Measurements from ENCODE around the gene ARHGAP31.
"Not testable (repeated sequence)": the region's sequence is repeated elsewhere in the genome, so short reads cannot be mapped to it uniquely, and the experiment has no call there.

ARHGAP31 gene

DNA sequence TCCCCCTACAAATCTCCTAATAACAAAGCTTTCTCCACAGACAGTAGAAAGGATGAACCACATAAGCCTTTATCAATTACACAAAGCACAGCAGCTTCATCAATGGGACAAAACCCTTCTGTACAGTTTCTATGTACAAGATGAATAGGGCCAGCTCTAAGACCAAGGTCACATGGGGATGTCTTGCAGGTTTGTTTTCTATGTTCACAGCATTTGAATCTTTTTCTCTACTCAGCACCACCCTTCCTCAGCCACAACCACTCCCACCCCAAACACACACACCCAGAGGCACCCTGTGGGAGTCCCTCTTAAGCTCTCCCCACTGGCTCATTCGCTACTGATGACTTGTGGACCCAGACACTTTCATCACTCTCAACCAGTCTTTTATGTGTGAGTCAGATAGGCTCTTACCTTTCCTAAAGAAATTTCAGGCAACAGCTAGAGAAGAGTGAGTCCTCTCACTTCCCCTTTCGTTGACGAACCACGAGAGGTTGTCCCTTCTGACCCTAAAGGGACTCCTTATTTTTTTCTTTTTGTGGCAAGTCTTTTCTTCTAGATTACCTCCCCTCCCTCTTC is 57.9 kb downstream of the ARHGAP31 start:
- DNase-seq = no peak

DNA sequence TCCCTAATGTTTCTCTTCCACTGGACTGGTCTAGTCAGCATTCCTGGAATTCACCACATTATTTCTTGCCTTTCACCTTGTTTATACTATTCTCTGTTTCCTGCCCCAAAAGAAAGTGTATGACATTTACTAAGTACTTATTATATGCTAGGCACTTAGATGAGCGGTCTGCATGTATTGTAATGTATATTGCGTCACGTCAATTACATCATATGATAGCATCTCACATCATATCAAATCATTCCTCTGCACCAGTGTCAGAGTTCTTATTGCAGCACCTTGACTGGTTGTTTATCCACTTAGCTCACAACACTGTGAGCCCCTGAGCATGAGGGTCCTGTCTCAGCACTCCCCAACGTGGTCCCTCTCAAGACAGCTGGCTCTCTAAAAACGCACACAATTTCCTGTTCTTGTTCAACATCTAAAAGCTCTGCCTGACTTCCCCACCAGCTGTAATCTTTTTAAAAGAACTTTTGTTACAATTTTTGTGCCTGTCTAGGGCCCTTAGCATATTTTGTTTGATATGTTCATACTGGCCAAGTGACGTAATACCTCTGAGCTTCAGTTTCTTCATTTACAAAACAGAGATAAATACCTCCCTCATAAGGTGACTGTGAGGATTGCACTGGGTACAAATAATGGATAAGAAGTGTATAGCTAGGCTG is 58.8 kb downstream of the ARHGAP31 start:
- no peak for DNase-seq

DNA sequence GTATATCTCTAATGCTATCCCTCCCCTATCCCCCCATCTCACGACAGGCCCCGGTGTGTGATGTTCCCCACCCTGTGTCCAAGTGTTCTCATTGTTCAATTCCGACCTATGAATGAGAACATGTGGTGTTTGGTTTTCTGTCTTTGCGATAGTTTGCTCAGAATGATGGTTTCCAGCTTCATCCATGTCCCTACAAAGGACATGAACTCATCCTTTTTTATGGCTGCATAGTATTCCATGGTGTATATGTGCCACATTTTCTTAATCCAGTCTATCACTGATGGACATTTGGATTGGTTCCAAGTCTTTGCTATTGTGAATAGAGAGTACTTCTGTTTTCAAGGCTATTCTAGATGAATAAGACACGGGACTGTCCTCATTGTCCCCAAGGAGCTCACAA is 61.4 kb downstream of the ARHGAP31 start:
- DNase-seq = not testable (repeated sequence)

DNA sequence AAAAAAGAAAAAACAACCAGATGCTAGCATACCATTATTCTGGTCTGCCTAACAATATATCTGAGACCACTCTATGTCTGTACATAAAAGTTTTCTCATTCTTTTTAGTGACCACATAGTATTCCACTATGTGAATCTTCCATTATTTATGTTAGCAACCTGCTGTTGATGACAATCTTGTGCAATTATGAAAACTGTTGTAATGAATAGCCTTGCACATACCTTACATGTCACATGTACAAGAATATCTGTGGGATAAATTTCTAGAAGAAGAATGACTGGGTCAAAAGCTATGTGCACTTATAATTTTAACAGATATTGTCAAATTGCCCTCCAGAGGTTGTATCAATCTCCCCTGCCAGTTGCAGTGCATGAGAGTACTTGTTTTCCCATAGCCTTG is 62.5 kb downstream of the ARHGAP31 start:
- no peak for DNase-seq

DNA sequence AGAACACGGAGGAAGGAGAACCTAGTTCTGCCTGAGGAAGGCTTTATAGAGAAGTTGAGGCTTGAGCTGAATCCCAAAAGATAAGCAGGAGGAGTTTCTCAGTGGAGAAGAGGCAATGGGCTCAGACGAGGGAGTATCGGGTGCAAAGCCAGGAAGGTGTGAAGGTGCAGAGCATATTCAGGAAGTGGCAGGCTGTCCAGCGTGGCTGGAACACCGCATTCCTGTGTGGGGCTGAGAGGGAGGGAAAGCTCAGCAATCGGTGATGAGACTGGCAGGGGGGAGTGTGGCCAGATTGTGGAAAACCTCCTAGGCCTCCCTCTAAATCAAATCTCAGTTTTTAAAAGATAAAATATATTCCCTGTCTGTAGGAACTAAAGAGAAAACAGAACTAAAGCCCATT is 63.0 kb downstream of the ARHGAP31 start:
- DNase-seq = no peak

DNA sequence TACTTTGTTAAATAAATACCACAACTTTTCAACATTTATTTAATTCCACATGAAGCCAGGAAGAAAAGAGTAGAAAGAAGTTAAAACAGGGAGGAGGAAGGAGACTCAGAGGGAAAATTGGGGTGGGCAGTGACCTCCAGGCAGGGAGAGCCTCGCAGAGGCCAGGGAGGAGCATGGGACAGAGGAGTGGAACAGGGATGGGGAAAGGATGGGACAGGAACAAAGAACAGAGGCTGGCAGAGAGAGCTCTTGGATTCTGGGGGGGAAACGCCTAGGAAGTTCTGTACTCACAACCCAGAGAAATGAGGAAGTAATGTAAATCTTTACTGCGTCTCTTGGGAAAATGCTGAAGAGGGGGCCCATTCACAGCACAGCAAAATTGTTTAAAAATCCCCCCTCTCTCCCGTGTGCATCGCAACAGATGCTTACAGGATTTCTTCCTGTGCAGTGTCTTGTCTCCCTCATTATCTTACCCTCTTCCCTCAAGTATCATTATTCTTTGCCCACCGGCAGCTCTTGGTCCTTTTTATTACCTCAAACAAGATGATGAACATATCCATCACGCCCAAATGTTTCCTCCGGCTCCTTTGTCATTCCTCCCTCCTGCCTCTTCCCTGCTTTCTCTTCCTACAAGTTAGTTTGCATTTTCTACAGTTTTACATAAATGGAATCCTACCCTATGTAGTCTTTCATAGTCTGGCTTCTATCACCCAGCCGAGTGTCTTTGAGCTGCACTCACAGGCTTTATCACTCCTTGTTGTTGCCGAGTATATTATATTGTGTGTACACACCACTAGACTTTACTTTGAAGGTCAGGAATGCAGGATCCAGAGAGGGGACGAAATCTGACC is 65.5 kb downstream of the ARHGAP31 start:
- no peak for DNase-seq

DNA sequence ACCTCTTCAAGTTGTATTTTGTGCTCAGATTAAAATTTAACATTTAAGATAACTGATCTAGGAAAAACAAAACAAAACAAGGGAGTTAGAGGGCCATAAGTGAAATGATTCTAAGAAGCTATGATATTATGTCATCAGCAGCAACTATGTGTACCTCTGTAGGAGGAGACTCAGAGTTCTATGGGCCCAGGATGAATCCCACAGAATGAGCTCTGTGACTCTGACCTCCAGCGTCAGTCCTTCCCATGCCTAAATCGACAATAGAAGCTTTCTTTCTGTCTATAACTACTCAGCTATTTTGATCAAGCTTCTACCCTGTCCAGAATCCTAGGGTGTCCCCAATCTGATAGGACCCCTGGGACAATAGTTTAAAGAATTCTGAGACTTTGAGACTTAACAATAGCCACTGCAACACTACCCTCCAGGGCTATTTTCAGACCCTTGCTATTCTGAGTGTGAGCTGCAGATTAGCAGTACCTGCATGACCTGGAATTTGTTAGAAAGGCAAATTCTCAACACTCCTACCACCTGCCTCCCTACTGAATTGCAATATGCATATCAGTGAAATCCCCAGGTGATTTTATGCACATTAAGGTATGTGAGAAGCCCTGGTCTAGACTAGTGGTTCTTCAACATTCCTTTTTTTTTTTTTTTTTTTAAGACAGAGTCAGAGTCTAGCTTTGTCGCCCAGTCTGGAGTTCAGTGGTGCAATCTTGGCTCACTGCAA is 66.7 kb downstream of the ARHGAP31 start:
- DNase-seq = no peak

DNA sequence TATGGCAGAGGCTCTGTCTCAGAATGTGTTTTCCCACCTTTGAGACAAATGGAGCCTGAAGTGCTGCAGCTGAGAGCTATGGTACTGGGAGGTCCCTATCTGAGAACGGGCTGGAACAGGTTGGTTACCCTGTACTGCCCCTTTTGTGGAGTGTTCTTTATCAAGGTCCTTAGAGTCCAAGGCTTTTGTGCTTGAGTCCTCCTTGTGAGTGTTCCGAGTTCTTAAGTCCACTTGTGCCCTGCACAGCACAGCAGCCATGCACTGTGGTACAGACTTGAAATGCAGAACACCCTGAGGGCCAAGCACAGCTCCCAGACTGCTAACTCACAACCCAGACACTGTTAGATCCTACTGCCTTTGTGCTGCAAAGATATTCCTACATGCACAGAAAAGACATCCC is 67.8 kb downstream of the ARHGAP31 start:
- no peak for DNase-seq

DNA sequence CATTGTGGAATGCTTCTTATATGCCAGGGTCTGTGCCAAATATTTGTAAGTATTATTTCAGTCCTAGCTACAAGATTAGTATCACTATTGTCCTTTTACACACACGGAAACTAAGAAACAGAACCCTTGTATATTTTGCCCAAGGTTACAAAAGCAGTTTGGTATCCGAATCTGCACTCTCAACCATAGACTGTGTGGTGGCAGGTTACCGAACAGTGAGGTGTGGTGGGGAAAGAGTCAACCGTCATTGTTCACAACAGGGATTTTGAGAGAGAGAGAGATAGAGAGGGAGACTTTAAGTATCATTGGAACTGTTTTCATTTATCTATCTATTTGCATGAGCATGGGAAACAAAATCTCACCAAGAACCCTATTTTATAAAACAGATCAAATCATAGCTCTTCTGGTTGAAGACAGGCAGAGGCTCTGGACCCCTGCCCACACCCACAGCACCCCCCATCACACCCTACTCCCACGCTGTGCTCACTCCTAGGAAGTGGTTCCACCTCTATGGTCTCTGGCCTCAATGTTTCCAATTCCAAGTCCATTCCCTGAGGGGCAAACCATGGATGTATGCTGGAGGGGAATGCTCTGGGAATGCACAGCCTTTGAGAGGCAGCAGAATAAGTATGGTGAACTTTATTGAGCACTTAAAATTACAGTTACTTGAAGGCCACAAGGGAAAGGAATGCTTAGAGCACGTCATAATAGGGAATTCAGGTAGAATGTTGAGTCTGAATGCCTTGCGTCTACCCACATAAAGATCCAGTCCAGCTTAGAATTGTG is 69.0 kb downstream of the ARHGAP31 start:
- DNase-seq = no peak

DNA sequence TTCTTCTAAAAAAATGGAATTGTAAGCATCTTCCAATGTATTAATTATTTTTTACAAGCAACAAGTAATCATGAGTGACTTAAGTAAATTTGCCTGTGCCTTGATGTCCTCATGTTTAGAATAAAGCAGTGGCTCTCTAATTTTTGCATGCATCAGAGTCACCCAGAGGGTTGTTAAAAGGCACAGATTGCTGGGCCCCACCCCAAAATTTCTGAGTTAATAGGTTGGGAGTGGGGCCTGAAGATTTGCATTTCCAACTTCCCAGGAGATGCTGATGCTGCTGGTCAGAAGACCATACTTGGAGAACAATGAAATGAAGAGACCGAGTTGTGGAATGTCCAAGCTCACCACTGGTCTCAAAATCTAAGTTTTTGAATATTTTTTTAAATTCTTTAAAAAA is 70.2 kb downstream of the ARHGAP31 start:
- no peak for DNase-seq

DNA sequence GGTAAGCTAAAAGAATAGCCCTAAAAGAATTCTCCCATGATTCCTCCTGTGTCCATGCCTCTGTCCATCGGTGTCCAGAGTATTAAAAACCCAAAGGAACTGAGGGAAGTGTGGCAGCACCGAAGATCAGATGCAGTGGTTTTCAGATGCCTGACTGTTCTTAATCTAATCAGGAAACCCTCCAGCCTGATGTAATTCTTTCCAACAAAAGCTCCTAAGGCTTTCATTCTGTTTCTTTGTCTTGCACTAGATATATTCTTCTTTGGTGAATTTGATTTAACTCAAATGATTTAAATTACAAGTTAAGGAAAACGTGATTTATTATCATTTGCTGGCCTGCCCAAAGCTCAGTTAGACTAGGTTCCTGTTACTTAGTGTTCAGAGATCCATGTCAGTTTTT is 71.2 kb downstream of the ARHGAP31 start:
- DNase-seq = no peak

DNA sequence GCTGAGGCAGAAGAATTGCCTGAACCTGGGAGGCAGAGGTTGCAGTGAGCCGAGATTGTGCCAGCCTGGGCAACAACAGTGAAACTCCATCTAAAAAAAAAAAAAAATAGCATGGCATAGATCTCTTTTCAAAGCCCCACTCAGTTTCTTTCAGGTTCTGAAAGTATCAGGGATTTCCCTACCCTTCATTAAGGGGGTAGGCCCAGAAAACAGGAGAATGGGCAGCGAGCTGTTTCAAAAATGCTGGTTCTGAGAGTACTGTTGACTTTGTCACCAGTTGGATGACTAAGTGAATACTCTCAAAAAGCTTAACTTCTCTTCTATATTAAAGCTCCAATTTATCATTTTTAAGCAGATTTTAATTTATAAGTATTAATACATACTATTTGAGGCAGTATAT is 72.8 kb downstream of the ARHGAP31 start:
- no peak for DNase-seq

DNA sequence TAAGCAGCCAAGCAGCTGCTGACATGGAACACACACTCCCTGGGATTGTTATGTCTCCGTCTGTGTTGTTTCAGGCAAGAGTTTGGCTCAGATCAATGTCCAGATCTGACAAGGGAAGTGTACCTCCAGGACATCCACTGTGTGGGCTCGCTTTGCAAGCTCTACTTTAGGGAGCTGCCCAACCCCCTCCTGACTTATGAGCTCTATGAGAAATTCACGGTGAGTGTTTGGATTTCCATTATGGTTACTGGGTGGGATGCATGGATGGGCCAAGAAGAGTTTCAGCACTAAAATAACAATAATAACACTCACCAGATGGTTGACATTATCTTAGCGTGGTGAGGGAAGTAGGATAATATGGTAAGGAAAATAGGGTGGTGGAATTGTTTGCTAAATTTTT is 74.1 kb downstream of the ARHGAP31 start:
- DNase-seq = no peak

DNA sequence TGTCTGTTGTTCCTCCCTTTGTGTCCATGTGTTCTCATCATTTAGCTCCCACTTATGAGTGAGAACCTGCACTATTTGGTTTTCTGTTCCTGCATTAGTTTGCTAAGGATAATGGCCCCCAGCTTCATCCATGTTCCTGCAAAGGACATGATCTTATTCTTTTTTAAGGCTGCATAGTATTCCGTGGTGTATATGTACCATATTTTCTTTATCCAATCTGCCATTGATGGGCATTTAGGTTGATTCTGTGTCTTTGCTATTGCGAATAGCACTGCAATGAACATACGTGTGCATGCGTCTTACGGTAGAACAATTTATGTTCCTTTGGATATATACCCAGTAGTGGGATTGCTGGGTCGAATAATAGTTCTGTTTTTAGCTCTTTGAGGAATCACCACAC is 77.6 kb downstream of the ARHGAP31 start:
- DNase-seq = not testable (repeated sequence)

DNA sequence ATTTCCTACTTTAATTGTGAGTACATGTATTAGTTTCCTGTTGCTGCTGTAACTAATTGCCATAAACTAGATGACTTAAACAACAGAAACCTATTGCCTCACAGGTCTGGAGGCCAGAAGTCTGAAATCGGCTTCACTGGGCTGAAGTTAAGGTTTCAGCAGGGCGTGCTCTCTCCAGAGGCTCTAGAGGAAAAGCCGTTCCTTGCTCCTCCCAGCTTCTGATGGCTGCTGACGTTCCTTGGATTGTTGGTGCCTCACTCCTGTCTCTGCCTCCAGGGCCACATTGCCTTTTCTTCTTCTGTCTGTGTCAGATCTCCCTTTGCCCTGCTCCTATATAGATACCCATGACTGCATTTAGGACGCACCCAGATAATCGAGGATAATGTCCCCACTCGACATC is 80.9 kb downstream of the ARHGAP31 start:
- no peak for DNase-seq

DNA sequence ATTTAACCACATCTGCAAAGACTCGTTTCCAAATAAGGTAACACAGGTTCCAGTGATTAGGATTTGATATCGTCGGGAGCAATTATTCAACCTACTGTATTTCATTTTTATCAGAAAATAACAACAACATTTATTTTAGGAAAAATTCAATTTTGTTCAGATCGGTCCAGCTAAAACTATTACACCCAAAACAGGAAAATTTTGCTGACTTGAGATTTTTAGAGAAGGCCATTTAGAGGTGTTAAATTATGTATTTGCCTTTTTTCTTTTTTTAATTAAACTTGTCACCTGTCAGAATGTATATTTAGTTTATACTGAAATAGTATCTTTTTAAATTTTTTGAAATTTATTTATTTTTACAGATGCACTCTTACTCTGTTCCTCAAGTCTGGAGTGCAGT is 81.3 kb downstream of the ARHGAP31 start:
- no peak for DNase-seq

DNA sequence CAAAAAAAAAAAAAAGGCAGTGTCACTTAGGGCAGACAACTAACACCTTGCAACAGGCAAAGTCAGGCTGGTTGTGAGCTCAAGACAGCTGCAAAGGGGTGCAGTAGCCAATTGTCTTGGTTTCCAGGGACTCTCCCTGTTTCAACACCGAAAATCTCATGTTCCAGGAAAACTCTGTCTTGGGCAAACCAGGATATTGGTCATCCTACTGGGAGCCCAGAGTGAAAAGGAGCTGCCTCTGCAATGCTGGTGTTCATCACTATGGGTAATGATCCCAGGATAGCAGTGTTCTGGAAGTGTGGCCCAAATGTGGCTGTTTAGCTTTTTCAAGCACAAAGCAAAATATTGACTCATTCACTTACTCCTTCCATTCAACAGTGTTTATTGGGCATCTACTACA is 82.6 kb downstream of the ARHGAP31 start:
- no peak for DNase-seq

DNA sequence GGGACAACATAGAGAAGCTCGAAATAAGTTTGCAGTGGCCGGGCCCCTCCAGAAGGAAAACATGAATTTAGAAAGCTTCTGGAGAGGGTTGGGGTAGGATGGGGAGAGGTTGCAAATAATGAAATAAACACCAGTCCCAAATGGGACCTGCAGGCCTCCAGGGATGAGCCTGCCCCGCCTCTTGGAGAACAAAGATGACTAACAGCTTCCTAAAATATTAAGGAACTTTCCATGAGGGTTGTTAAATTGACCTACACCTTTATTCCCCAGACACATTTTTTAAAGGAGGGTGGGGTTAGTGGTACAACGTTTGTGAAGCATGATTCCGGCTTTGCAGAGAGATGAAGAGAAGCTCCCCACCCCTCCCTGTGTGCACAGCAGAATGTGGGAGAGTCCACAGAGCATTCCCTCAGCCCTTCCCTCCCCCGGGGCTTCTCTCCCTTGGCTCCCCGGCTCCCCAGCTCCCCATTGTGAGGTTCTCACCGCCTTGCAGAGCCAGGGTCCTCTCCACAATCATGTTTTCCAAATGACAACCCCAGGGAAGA is 84.1 kb downstream of the ARHGAP31 start:
- no peak for DNase-seq

DNA sequence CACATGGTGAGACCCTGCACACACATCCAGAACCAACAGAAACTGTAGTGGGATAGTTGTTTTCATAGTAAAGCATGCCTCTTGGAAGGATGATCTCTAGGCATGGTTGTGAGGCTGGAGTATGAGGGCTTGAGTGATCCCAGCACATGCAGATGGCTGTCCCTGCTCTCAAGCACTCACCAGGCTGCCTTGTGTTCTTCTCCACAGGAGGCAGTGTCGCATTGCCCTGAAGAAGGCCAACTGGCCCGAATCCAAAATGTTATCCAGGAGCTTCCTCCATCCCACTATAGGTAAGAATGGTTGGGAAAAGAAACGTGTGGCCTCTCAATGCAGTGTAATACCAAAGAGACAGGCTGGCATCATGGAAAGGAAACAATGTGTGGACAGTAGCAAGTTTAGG is 86.5 kb downstream of the ARHGAP31 start:
- DNase-seq = peak; percentile 23

DNA sequence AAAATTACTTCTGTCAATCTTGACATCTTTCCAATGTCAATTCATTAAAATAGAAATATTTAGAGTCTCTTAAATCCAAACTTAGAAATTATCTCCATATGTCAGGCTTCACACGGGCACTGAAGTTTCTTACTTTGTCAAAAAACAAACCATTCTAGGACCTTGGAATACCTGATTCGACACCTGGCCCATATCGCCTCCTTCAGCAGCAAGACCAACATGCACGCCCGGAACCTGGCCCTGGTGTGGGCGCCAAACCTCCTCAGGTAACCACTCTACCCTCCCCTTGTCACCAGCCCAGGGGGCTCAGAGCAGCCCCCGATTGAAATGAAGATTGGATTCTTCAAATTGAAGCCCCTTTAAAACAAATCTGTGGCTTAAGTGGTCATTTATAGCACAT is 88.0 kb downstream of the ARHGAP31 start:
- no peak for DNase-seq

DNA sequence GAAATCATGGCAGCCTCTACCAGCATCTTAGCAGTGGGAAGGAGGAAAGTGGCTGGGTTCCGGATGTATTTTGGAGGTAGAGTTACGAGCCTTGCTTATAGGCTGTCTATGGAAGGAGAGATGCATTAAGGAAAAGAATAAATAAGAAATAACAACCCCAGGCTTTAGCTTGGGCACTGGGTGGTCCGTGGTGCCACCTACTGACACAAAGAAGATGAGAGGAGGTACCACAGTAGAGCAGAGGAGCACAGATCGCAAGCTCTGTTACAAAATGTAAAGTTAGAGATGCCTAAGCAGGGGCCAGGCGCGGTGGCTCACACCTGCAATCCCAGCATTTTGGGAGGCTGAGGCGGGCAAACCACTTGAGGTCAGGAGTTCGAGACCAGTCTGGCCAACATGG is 94.4 kb downstream of the ARHGAP31 start:
- DNase-seq = no peak

DNA sequence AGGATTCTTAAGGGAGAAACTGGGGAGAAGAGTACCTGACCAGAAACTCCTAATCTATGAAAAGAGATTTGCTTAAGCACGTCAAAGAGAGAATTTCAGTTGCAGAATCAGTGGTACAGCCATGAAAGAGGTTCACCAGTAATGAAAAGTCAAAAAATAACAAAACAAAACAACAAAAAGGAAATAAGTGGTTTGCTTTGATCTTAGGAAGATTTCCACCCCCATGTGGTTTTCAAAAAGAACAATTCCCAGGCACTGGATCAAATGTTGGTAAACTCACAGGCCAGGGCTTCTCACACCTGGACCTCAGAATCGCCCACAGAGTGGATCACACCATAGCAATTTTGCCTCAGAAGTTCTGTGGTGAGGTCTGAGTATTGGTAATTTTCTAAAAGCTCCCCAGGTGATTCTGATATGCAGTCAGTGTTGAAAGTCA is 101.8 kb downstream of the ARHGAP31 start:
- no peak for DNase-seq

All from NCI-H1105 treated with DMSO at 0.1 percent for 48 hours (cell line).